SH-SY5Y (cell line): ENCODE data around the gene MYBPH.

Source experiments
- GATA2 ChIP-seq: IDR thresholded peaks from 2 replicates; pipeline ENCODE4 v1.6.1; 2011; ENCODE audit warnings: mild to moderate bottlenecking, low read depth, low read length
- GATA3 ChIP-seq: IDR thresholded peaks from 2 replicates; pipeline ENCODE4 v1.6.1; 2011; ENCODE audit warnings: low read depth, mild to moderate bottlenecking, low read length, moderate library complexity

DNA sequence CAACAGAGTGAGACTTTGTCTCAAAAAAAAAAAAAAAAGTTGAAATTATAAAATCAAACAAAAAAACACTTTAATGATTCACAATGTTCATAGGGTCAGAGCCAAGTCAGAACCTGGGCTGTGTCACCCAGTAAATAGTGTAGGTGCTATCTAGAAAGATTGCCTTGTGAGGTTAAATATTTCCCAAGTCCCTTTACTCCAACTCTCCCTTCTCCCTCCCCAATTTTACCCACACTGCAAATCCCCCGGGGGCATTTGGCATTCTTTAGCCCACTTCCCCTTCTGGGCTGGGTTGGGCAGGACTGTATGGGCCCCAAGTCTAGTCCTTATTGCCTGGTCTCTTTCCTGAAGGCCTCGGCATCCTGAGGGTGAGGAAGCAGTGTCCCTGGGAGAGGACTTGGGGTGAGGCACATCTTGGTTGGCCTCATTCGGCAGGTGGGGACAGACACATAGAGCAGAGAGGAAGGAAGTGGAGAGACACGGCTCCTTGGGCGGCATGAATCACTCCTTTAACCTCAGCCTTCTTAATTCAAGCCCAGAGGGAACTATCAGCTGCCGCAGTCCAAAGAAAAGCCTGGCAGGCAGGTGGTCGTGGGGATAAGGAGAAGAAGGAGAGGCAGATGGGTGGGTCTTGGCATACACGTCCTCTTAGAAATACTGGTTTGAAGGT, 39.9 kb downstream of the MYBPH start:
- TF ChIP-seq GATA2 (no peak), GATA3 (no peak)
